Hematopoietic multipotent progenitor cell treated with erythropoietin and hydrocortisone succinate and interleukin-3 and kit ligand, for 17 days (in vitro differentiated cells): ENCODE results near the gene OR8B4.
"Not testable (repeated sequence)": the region's sequence is repeated elsewhere in the genome, so short reads cannot be mapped to it uniquely, and the experiment has no call there.

Experiments
- DNase-seq: peaks from one replicate; pipeline ENCODE4 v3.0.0-alpha.2; 2015; ENCODE audit warnings: low spot score

The OR8B4 gene

DNA sequence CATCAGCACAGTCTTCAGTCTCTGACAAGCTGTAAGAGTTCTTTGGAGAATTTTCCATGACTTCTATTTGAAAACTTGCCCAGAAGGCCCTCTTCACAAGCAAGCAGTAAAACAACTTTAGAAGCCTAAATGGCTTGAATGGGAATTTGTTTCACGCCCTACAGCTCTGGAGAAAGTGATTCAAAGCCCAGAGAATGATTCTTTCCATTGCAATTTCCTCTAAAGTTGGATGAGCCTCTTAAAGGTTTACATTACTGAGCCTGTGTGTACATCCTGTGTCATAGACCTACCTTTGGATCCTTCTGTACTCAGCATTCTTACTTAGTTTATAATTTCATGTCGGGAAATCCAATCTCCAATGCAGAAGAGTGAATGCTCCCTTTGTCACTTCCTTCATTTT lies 19.1 kb downstream of the OR8B4 start:
- DNase-seq, result no peak

DNA sequence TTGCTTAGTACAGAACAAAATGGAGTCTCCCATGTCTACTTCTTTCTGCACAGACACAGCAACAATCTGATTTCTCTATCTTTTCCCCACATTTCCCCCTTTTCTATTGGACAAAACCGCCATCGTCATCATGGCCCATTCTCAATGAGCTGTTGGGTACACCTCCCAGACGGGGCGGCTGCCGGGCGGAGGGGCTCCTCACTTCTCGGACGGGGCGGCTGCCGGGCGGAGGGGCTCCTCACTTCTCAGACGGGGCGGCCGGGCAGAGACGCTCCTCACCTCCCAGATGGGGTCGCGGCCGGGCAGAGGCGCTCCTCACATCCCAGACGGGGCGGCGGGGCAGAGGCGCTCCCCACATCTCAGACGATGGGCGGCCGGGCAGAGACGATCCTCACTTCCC lies 21.5 kb downstream of the OR8B4 start:
- DNase-seq, result not testable (repeated sequence)

DNA sequence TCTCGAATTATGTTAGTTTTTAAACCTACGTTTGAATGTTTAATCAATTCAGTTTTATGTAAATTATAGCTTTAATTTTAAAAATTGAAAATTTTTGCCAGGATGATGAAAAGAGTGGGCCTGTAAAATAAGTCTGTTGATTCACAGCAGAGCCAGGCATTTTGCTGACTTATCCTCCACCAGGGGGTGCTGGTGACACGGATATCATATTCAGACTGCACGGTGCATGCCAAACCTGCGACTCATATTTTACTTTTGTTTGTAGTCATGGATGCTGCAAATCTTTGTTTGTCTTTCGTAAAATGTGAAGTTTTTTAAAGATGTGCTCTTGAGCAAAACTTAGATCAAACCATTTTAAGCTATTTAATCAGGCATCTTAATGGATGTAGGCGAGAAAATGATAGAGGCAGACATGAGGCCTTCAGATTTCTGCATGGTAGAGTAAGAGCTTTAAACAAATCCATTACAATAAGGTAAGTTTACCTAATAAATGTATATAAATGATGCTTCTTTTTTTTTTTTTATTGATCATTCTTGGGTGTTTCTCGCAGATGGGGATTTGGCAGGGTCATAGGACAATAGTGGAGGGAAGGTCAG lies 22.2 kb downstream of the OR8B4 start:
- DNase-seq, result peak; percentile 49

DNA sequence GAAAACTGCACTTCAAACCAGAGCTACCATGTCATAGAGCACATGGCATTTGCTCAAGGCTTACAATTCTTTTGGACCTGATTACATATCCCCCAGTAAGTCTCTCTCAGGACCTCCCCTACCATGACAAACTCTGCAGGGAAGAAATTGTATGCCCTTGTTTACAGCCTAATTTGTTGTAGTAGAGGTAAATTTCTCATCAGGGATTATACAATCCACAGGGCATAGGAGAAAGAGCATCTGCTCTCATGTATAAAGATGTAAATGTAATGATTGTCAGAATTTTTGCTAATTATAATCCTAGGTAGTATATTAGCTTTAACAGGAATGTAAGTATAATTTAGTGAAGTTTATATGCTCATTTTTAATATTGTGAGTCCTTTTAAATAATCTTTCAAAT lies 25.7 kb downstream of the OR8B4 start, which contains the start of gene OR8B3:
Gene OR8B3 (minus strand): TSS at position 101 of the 400 bp plus-strand sequence. CDS start 1,673 bp downstream, outside the sequence.
- DNase-seq, result no peak

DNA sequence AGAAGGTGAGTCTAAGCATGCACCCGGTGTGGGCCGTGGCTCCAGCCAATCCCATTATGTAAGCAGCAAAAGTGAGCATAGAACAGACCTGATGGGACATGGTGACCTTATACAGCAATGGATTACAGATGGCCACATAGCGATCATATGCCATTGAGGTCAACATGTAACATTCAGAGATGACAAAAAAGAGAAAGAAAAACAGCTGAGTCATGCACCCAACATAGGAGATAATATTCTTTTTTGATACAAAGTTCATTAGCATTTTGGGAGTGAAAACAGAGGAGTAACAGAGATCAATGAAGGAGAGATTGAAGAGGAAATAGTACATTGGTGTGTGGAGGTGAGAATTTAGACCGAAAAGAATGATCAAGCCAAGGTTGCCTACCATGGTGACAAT lies 27.8 kb downstream of the OR8B4 start:
- not testable (repeated sequence) for DNase-seq

DNA sequence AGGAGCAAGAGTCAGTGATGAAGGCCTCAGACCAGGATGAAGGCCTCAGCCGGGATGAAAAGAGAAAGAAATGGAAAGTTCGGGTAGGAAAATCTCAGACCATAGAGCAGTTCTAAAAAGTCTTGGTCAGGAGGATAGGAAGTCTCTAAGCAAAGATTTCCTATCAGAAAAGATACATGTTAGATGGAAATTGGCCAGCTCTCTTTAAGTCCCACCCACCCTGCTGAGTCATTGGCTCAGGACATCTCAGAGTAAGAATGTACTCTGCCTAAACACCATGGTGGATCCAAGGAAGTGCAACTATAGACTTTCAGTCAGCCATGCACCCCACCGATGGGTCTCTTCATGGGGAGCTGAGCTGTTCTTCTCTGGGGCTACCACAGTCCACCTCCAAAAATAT lies 30.3 kb downstream of the OR8B4 start:
- no peak for DNase-seq

DNA sequence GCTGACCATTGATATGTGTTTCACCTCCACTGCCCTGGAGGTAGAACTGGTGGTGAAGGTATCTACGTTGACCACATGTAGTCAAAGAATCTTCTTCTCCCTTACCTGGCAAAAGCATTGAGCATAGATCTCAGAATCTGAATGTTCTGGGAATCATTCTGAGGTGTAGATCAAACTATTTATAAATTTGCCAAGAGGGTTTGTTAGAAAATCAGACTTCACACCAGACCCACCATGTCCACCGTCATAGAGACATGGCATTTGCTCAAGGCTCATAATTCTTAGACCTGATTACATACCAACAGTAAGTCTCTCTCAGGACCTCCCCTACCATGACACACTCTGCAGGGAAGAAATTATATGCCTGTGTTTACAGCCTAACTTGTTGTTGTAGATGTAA lies 40.3 kb downstream of the OR8B4 start, which contains the start of gene OR8B2:
Gene OR8B2 (minus strand): TSS at position 101 of the 400 bp plus-strand sequence. CDS start 1,156 bp downstream, outside the sequence.
- no peak for DNase-seq

DNA sequence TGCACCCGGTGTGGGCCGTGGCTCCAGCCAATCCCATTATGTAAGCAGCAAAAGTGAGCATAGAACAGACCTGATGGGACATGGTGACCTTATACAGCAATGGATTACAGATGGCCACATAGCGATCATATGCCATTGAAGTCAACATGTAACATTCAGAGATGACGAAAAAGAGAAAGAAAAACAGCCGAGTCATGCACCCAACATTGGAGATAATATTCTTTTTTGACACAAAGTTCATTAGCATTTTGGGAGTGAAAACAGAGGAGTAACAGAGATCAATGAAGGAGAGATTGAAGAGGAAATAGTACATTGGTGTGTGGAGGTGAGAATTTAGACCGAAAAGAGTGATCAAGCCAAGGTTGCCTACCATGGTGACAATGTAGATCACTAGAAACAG lies 41.8 kb downstream of the OR8B4 start:
- DNase-seq, result not testable (repeated sequence)

DNA sequence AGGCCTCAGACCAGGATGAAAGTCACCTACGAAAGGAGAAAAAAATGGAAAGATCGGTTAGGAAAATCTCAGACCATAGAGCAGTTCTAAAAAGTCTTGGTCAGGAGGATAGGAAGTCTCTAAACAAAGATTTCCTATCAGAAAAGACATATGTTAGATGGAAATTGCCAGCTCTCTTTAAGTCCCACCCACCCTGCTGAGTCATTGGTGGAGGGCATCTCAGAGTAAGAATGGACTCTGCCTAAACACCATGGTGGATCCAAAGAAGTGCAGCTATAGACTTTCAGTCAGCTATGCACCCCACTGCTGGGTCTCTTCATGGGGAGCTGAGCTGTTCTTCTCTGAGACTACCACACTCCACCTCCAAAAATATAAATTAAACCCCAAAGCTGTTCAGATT lies 44.1 kb downstream of the OR8B4 start:
- DNase-seq, result no peak

DNA sequence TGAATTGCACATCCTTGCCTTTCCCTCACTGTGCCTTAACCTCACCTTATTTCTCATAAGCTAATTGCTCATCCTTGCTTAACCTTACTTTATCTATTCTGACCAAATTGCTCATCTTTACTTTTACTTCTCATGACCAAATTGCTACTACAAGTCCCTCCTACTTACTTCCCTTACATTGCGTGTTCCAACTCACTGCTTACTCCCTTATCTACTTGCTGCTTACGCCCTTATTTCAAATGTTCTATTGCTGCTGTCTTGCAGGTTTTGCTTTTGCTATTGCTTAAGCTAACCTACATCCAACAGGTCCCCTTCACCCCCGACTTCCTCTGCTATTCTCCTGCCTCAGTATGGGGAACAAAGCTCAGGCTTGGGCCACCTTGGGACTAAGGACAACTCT lies 48.4 kb downstream of the OR8B4 start:
- DNase-seq, result no peak
